Fibroblast of villous mesenchyme (primary cell): ENCODE data around the gene EHD1. TPM values are rescaled to one million over a fixed set of nuclear protein-coding genes. Genes with fewer than 3 reads are reported as not detected.
A peak's percentile ranks its signal among the peaks of the same experiment; 100 is the strongest.

Source experiments
- DNase-seq: peaks from one replicate; pipeline ENCODE4 v3.0.0-alpha.2; 2010; ENCODE audit warnings: low read depth
- H3K4me3 ChIP-seq: 2 replicates; pipeline ENCODE4 v1.5.1; 2011; ENCODE audit warnings: low read depth, mild to moderate bottlenecking, low read length
- total RNA-seq: library from RNA; depleted of rRNA; stranded (reverse); fragments of >200 nt; gene quantifications from 2 replicates; pipeline ENCODE4 v1.2.3, GENCODE V29; 2012
- TF ChIP-seq, protein P1 (sequence below): IDR thresholded peaks from 2 replicates; pipeline ENCODE4 v1.5.1; 2012; ENCODE audit warnings: low read depth, mild to moderate bottlenecking, low read length; ENCODE audit not compliant: insufficient read depth

EHD1 gene
- total RNA-seq, 1 donor, result 93.7 TPM

GRCh38 chr11:64858467-64859263 is 19.8 kb downstream of the EHD1 start:
- no peak overlapping the region for H3K4me3 ChIP-seq
- DNase-seq, result no peak
- TF ChIP-seq, protein P1, sequence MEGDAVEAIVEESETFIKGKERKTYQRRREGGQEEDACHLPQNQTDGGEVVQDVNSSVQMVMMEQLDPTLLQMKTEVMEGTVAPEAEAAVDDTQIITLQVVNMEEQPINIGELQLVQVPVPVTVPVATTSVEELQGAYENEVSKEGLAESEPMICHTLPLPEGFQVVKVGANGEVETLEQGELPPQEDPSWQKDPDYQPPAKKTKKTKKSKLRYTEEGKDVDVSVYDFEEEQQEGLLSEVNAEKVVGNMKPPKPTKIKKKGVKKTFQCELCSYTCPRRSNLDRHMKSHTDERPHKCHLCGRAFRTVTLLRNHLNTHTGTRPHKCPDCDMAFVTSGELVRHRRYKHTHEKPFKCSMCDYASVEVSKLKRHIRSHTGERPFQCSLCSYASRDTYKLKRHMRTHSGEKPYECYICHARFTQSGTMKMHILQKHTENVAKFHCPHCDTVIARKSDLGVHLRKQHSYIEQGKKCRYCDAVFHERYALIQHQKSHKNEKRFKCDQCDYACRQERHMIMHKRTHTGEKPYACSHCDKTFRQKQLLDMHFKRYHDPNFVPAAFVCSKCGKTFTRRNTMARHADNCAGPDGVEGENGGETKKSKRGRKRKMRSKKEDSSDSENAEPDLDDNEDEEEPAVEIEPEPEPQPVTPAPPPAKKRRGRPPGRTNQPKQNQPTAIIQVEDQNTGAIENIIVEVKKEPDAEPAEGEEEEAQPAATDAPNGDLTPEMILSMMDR, result no peak

GRCh38 chr11:64857485-64857884 is 20.9 kb downstream of the EHD1 start:
- H3K4me3 ChIP-seq, result no peak overlapping the region
- TF ChIP-seq, protein P1, result no peak
- DNase-seq, result no peak

DNA sequence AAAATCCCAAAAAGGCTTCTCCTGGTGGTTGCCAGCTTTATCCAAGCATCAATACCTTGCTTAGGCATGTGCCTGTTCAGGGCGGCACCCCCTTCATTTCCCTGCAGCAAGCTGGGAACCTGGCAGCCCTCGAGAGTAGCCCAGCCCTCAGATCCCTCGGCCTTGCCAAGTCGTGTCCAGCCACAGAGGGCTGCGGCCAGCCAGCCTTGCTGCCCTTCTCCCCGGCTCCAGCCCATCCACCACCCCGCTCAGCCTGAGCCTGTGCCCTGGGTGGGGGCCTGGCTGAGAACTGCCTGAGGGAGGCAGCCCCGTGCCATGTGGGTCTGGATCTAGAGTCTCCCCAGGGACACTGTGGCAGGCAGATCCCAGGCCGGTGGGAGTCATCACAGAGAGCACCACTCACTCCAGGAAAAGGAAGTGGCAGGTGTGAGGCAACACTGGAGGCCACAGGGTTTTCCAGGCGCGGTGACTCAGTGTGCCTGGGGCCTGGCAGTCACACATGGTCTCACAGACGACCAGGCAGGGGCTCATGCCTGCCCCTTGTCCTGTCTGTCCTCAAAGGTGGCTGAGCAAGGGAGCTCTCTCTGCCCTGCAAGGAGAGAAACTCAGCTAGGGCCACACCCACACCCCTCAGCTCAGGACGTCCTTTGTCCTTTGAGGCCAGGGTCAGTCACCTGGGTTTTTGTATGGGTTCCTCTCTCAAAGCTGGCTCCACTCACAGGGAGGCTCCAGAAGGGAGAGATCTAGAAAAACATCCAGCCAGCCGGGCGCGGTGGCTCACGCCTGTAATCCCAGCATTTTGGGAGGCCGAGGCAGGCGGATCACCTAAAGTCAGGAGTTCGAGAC is 21.8 kb downstream of the EHD1 start:
- DNase-seq, result peak; percentile 88
- TF ChIP-seq, protein P1, result no peak
- H3K4me3 ChIP-seq, result no peak overlapping the region

DNA sequence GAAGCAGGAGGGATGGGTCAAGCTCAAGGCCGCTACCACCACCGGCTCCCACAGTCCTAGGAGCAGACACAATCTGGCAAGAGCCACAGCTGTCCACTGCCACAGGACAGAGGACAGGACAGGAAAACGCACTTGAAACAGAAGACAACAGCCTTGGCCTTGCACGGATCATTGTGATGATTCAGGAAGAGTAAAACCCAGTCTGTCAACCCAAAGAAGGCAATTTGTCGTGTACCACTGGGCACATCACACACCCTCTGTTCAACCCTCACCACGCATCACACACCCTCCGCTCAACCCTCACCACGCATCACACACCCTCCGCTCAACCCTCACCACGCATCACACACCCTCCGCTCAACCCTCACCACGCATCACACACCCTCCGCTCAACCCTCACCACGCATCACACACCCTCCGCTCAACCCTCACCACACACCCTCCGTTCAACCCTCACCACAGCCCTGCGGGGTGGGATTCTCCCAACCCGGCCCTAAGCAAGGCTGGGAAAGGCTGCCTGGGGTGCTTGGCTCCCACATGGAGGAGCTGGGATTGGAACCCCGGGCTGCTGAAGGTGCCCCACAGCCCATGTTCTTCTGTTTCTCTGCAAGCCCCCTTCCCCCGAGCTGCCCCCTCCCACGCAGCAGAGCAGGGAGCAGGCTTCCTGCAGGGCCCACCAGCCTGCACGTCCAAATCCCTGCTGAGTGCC is 22.7 kb downstream of the EHD1 start:
- no peak for DNase-seq
- TF ChIP-seq, protein P1, result no peak
- no peak overlapping the region for H3K4me3 ChIP-seq

GRCh38 chr11:64854534-64855502 is 23.6 kb downstream of the EHD1 start:
- DNase-seq, result peak; percentile 90
- H3K4me3 ChIP-seq, result no peak overlapping the region
- TF ChIP-seq, protein P1, result no peak

DNA sequence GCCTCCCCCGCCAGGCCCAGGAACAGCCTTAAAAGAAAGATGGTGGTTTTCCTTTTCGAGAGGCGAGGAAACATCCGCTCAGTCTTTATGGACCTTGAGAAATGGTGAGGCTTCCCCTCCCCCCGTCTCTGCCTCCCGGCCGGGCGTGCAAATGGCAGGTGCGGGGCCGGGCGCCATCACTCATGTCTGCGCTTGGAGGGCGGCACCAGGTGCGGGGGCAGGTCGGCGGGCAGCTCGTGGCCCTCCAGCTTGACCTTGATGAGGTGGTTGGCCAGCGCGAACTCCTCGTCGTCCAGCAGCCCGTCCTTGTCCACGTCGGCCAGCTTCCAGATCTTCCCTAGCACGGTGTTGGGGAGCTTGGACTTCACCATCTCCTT is 24.3 kb downstream of the EHD1 start:
- no peak for DNase-seq
- TF ChIP-seq, protein P1, result no peak
- no peak overlapping the region for H3K4me3 ChIP-seq
